ENCODE measurements around the gene ARHGEF39. TPM values are rescaled to one million over a fixed set of nuclear protein-coding genes. Genes with fewer than 3 reads are reported as not detected.
"Not testable (repeated sequence)": the region's sequence is repeated elsewhere in the genome, so short reads cannot be mapped to it uniquely, and the experiment has no call there.

Gene ARHGEF39
- total RNA-seq, 1 donor from 2014 or later: 0.24 TPM

DNA sequence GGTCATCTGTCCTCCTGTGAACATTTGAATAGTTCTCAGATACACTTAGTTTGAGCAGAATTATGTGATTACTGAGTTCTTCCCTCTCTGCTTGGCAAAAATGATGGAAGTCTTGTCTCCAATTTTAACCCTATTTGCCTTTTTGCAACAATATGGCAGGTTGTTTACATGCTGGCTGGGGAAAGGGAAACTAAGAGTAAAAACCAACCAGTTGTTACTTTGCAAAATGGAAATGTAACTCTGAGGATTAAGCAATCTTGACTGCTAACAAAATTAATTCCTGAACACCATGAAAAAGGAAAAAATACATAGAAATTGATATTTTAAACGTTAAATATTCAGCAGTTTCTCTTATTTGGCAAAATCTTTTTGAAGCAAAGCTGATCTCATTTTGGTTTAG is 25.4 kb downstream of the ARHGEF39 start:
- intact Hi-C loops (cut with DNase I): loop anchor here (10.0 kb wide), 1 partner anchor 245 kb away; no protein-coding TSS in a partner anchor
- no peak for DNase-seq
- no peak for ATAC-seq (ENCODE audit: poor library complexity)

DNA sequence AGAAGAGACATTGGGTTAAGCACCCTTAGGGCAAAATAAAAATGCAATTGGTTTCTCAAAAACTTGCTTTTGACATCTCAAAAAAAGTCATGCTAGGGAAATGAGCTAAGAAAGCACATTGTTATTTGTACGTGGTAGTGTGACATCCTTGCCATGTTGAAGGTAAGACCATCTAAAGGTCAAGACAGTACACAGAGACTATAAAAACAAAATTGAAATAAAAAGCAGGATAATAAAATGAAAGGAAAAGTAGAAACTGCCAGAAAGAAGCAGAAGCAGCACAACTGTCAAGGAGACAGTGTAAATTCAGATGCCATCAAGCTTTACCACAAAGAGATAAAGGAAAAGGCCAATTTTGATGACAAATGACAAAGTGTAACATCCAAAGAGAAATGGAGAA is 25.8 kb downstream of the ARHGEF39 start:
- intact Hi-C loops (cut with DNase I); ATAC-seq (ENCODE audit: poor library complexity); DNase-seq: not testable (repeated sequence)

DNA sequence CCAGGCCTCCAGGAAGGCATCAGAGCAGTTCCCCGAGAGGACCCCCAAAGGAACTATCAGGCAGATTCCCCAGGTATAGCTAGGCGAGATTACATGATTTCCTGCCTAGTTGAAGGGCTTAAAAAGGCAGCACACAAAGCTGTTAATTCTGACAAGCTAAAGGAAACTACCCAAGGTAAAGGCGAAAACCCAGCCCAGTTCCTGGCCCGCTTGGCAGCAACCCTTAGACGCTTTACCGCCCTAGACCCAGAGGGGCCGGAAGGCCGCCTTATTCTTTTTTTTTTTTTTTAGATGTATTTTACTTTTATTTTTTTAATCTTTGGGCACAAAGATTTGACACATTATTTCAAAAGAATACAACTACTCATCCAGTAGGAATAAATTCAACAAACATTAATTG is 26.2 kb downstream of the ARHGEF39 start:
- intact Hi-C loops (cut with DNase I); ATAC-seq (ENCODE audit: poor library complexity); DNase-seq: not testable (repeated sequence)

DNA sequence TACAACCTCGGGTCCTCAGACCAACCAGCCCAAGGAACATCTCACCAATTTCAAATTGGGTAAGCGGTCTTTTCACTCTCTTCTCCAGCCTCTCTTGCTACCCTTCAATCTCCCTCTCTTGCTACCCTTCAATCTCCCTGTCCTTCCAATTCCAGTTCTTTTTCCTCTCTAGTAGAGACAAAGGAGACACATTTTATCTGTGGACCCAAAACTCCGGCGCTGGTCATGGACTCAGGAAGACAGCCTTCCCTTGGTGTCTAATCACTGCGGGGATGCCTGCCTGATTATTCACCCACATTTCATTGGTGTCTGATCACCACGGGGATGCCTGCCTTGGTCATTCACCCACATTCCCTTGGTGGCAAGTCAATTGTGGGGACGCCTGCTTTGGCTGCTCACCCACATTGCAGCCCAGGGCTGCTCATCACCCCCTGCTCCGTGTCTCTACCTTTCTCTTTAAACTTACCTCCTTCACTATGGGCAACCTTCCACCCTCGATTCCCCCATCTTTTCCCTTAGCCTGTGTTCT is 27.5 kb downstream of the ARHGEF39 start:
- intact Hi-C loops (cut with DNase I); ATAC-seq (ENCODE audit: poor library complexity); DNase-seq: not testable (repeated sequence)

DNA sequence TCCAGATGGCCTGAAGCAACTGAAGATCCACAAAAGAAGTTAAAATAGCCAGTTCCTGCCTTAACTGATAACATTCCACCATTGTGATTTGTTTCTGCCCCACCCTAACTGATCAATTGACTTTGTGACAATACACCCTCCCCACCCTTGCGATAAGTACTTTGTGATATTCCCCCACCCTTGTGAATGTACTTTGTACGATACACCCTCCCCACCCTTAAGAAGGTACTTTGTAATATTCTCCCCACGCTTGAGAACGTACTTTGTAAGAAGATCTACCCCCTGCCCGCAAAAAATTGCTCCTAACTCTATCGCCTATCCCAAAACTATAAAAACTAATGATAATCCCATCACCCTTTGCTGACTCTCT is 28.1 kb downstream of the ARHGEF39 start:
- DNase-seq; intact Hi-C loops (cut with DNase I); ATAC-seq (ENCODE audit: poor library complexity): not testable (repeated sequence)

DNA sequence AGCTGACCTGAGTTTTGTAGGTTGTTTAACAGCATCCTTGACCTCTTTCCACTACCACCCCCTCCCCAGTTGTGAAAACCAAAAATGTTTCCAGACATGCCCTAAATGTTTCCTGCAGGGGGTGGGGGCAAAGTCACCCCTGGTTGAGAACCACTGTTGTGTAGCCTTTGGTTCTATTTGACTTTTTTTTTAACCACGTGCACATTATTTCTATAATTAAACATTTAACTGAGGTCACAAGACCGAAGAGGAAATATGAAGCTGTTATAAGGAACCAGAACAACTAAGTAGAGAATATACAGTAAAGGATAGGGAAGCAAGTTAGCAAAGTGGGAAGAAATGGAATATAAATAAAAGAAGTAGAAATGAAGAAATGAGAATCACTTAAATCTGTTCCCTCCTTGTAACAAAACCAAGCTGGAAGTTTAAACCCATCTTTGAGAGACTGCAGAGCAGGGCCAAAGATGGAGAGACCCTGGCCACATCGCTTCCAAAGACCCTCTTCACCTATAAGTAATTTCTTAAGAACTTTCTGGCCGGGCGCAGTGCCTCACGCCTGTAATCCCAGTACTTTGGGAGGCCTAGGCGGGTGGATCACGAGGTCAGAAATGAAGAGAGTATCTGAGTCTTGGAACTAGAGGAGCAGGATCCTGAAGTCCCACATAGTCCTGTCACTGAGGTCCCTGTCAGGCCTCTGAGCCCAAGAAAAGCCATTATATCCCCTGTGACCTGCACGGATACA is 28.7 kb downstream of the ARHGEF39 start:
- intact Hi-C loops (cut with DNase I): no loop called here
- no peak for DNase-seq

DNA sequence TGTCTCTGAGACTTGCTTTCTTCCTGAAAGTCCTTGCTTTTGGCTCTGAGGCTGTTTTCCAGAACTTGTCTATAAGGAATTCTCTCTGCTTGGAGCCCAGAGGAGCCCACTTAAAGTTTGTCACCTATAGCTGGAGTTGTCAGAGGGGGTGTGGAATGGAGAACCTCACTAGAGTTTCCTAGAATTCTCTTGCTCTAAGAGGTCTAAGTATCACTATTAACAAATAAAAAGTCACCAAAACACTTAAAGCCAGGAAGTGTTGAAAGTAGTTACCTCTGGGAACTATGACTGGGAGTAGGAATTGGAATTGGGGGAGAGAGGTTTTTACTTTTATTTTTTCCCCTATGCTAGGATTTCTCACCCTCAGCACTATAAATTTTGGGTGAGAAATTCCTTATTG is 29.3 kb downstream of the ARHGEF39 start:
- ATAC-seq (ENCODE audit: poor library complexity): no peak
- DNase-seq: no peak
- intact Hi-C loops (cut with DNase I): no loop called here

More for the DNA sequence above, 28.7 kb downstream of the ARHGEF39 start:
- peak; percentile 38 for ATAC-seq (ENCODE audit: poor library complexity)

DNA sequence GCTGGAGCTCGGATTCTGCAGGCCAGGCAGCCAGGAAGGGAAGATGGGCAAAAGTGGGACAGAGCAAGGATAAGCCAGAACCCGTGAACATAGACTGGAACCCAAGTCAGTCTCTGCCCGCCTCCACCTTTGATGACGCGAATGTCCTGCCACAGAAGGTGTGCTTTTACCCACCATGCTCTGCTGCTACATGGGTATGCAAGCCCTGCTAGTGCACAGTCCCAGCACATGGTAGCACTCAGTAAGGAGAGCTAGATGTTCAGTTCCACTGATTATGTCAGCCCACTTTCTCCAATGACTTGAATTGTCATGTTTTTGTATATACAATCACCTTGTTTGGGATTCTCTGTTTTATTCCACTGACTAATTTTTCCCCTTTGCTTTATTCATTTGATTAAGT is 35.4 kb downstream of the ARHGEF39 start:
- no peak for DNase-seq
- ATAC-seq (ENCODE audit: poor library complexity): no peak
- intact Hi-C loops (cut with DNase I): no loop called here

DNA sequence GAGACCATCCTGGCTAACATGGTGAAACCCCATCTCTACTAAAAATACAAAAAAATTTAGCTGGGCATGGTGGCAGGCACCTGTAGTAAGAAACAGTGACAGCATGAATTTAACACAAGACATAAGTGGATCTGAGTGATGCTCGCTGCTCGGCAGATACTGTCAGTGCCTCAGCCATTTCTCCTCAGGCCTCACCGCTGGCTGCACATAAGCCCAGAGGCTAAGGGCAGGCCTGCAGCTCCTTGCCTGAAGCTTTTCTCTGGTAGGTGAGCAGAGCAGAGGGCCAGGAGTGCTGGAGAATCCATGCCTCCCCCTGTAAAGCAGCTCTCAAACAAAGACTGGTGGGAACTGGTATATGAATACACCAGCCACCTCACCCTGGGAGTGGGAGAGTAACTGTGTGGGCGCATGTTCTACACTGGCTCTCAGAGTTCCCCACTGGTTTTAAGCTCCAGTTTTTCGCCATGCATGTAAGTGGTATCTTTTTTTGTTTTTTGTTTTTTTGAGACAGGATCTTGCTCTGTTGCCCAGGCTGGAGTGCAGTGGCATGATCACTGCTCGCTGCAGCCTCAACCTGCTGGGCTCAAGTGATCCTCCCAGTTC is 36.5 kb downstream of the ARHGEF39 start:
- intact Hi-C loops (cut with DNase I): no loop called here
- no peak for ATAC-seq (ENCODE audit: poor library complexity)
- no peak for DNase-seq

DNA sequence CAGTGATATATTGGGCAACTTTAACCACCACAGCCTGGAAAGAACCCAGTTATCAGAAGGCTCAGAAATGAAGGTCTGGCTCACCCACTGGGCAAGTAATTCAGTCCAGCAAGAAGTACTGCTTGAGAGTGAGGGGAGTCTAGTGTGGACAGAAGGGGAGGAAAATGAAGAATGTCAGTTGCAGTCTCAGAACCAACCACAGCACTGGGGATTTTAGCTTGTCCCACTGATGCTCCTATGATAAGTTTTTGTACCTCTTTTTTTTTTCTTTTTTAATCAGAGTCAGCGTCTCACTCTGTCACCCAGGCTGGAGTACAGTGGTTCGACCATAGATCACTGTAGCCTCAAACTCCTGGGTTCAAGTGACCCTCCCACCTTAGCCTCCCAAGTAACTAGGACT is 37.4 kb downstream of the ARHGEF39 start:
- no peak for ATAC-seq (ENCODE audit: poor library complexity)
- DNase-seq: no peak
- intact Hi-C loops (cut with DNase I): no loop called here

DNA sequence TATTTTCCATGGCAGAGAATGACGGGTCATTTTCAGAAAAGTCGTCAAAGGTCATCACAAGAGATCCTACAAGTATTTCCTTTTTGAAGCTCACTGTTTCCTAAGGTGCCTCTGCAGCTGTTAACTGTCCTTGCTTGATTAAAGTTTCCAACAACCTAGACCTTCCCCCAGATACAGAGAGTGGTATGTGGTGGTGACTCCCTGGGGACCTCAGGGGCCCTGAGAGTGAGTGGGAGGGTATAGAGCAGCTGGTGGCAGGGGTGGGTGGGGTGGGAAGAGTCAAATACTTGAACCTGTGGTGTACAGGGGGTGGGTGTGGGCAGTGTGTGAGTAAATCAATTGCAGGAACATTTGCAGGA is 45.2 kb downstream of the ARHGEF39 start:
- DNase-seq (no peak), ATAC-seq (ENCODE audit: poor library complexity) (no peak)
- intact Hi-C loops (cut with DNase I): no loop called here

DNA sequence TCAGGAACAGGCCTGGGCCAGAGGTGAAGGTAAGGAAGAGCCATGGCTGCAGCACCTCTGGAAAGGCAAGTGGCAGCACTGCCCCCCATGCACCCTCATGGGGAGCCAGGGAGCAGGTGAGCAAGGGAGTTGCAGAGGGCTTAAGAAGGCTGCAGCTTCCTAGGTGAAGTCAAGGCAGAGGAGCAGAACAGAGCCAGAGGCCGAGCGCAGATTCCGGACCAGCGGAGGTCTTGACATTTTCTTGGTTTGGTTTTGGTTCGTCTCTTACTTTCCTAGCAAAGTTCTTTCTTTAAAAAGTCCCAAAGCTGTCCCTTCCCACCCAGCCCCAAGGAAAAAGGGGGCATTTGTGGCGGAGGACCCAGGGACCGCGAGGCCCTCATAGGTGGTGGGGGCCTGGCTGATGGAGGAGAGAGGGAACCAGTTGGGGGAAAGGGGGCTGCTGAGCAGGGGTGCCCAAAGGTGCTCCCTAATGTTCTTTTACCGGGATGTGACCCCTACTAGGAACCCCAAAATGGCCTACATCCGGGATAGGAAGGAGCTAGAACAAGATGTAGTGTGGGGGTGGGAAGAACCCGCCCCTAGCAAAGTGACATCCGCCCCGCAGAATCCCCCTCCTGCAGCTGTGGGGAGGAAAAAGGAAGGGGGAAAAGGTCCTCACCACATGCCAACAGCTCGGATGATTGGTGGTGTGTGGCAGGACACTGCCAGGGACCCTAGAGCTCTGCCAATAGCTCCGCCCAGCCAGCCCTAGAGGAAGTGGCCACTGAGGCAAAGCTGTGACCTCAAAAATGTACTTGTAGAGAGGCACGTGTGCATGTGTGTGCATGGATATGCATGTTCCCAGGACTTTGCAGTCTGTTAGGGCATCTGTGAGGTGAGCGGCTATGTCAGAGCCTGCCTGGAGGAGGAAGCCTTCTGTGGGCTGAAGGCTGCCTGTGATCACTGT is 45.9 kb downstream of the ARHGEF39 start:
- ATAC-seq (ENCODE audit: poor library complexity) (peak; percentile 37), DNase-seq (no peak)
- intact Hi-C loops (cut with DNase I): no loop called here

DNA sequence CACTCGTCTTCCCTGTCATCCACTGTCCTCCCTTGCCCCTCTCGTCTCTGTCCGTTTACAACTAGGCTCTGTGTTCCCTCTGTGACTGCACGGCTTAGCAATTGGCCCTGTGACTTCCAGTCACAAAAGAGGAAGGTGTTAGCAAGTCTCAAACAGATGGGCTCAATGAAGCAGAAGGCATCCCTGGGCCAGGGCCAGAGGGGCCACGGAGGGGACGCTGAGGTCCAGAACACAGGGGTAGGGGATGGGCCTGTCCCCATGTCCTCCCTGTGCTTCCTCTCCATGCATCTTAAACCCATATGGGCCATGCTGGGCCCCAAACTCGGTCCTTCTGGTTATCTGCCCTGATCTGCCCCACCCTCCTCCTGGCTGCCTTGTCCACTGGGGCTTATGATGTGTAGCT is 46.7 kb downstream of the ARHGEF39 start, which contains the start of gene CD72:
Gene CD72, minus strand, starts transcription at position 89 of the 403 bp plus-strand sequence. CDS start 110 bp downstream, outside the sequence.
- peak; percentile 28 for ATAC-seq (ENCODE audit: poor library complexity)
- DNase-seq: no peak
- intact Hi-C loops (cut with DNase I): no loop called here

DNA sequence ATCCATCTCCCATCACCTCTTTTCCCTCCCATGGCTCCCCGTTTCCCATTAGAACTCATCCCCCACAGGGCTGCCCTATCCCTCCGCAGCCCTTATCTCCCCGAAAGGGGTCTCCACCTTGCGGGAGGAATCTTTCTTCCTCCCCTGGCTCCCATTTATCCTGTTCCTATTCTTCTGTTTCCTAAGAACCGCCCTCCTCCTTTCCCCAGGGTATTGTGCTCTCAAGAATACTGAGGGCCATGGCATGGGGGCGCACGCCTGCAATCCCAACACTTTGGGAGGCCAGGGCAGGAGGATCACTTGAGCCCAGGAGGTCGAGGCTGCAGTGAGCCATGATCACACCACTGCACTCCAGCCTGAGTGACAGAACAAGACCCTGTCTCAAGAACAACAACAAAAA is 47.4 kb downstream of the ARHGEF39 start:
- intact Hi-C loops (cut with DNase I): no loop called here
- ATAC-seq (ENCODE audit: poor library complexity) (no peak), DNase-seq (no peak)

DNA sequence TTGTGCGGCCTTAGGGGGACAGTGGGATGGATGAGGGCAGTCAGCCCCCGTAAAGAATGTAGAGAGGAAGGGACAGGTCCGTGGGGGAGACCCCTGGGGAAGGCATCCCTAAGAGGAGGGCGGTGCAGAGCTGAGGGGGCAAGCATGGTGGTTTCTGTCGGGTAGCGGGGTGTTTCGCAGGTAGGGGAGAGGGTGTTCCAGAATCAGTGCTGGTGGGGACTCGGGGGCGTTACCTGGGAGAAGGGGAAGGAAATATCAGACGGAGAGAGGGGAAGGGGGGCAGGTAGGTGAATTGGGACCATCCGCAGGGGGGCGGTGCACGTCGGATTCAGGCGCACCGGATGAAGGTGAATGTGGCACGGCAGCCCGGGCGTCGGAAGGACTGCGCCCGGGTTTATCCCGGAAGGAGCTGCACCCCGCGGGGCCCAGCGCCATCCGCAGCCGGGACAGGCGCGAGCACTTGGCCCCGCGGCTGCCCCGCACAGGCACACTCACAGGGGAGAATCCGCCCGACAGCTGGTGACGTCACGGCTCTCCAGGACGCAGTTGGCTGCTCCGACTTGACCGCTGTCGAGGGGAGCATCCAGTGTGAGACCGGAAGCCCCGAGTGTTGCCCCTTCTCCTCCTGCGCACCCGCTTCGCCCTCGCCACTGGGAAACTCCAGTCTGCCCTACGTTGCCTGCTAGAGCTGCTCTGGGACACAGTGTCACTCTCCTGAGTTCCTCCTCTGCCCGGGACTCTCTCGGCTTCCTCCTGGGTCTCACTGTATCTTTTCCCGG is 48.1 kb downstream of the ARHGEF39 start:
- ATAC-seq (ENCODE audit: poor library complexity) (peak; percentile 66), DNase-seq (peak; percentile 84)
- intact Hi-C loops (cut with DNase I): no loop called here

DNA sequence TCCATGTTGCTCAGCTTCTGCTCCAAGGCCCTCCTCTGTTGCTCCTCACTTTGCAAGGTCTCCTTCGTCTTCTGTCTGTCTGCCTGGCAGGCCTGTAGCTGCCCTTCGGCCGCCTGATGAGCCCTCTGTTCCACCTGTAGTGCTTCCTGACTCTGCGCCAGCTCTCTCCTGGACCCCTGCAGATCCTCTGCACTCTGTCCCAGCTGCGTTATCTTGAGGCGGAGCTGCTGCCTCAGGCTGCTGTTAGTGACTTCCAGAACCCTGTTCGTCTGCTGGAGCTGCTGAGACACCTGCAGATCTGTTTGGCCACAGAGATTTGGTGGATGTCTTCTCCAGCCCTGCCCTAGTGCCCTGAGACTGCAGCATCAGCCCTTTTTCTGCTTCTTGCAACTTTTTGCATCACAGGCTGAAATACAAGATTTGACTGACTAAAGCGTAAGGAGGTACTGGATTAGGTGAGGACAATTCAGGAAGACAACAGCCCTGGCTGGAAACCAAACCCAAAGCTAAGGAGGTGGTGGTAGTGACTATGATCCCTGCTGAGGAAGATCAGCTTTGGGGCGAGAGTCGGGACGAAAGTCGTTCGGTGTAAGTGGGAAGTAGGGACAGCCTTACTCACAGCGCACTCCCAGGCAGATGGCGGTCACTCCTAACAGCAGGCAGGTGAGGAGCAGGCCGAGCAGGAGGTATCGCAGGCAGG is 48.9 kb downstream of the ARHGEF39 start:
- intact Hi-C loops (cut with DNase I): no loop called here

DNA sequence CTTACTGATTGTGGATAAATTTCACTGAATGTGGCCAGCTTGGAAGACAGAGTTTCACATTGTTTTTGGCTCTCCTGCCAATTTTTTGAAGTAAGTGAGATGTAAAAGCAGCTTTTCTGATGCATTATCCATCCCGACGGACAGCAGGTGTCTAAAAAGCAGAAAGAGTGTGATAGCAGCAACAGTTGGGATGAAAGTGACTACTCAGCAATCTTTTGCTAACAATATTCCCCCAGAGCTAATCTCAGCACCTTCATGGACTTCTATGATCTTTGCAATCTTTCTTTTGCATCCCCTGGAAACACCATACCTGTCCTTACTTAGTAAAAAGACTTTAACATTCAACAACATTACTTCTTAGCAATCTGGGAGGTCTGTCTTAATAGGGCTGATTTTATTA is 52.2 kb downstream of the ARHGEF39 start:
- no peak for DNase-seq
- no peak for ATAC-seq (ENCODE audit: poor library complexity)
- intact Hi-C loops (cut with DNase I): no loop called here

More for the DNA sequence above, 48.9 kb downstream of the ARHGEF39 start:
- DNase-seq: no peak
- no peak for ATAC-seq (ENCODE audit: poor library complexity)

DNA sequence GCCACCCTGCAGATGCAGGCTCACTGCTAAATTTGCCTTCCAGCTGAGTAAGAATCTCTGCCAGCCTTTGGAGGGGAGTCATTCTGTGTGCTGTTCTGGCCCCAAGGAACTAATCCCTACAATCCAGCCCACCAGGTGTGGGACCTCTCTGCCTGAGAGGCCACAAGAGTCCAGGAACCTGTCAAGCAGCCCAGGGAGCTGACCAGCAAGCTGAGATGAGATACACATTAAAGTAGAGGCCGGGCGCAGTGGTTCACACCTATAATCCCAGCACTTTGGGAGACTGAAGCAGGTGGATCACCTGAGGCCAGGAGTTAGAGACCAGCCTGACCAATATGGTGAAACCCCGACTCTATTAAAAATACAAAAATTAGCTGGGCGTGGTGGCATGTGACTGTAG is 52.9 kb downstream of the ARHGEF39 start:
- ATAC-seq (ENCODE audit: poor library complexity); DNase-seq; intact Hi-C loops (cut with DNase I): not testable (repeated sequence)

Data from Right ventricle myocardium superior (tissue), 1 donor.